22Rv1 (cell line): ENCODE measurements around the gene SH3PXD2A.

Experiments
- H3K27ac ChIP-seq: fragments of 450-650 bp; 2 replicates; pipeline ENCODE4 v1.5.1; 2017
- ZFX ChIP-seq: fragments of 450-650 bp; IDR thresholded peaks from 2 replicates; pipeline ENCODE4 v1.6.1; 2017; ENCODE audit warnings: antibody characterized with exemption, borderline replicate concordance
- TF ChIP-seq, protein P1 (sequence below): fragments of 450-650 bp; IDR thresholded peaks from 2 replicates; pipeline ENCODE4 v1.5.1; 2017; ENCODE audit warnings: mild to moderate bottlenecking

SH3PXD2A gene

GRCh38 chr10:103874730-103875129, 19.4 kb upstream of the SH3PXD2A start:
- no peak overlapping the region for H3K27ac ChIP-seq

DNA sequence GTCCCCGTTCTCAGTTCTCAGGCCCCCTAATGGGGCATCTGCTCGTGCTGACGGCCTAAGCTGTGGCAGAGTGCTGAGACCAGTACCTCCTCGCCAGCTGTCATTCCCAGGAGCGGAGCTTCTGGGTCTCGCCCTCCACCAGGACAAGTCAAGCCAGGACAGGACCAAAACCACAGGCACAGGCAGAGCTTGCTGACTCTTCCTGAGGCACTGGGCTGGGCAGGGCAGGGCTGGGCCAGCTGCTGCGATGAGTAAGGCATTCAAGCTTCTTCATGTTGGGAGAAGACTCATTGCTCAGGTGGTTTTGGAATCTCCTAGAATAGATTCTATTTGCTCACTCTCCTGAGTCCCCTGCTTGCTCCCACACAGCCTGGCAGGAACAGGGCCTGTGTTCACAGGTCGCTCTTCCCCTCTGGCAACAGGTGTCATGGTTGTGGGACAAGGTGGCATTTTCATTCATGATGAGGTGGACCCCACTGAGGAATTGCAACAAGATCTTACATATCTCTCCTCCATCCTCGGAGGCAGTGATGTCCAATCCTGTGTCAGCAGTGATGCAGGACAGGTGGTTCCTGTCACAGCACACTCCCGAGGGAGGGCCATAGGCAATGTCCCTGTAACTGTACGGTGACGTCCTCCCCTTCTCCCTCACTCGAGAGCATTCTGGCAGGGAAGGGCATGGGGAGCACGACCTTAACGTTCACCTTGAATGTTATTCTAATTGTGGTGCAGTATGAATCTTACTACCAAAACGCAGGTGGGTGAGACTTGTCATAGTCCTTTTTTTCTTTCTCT, 17.0 kb upstream of the SH3PXD2A start:
- TF ChIP-seq, protein P1, sequence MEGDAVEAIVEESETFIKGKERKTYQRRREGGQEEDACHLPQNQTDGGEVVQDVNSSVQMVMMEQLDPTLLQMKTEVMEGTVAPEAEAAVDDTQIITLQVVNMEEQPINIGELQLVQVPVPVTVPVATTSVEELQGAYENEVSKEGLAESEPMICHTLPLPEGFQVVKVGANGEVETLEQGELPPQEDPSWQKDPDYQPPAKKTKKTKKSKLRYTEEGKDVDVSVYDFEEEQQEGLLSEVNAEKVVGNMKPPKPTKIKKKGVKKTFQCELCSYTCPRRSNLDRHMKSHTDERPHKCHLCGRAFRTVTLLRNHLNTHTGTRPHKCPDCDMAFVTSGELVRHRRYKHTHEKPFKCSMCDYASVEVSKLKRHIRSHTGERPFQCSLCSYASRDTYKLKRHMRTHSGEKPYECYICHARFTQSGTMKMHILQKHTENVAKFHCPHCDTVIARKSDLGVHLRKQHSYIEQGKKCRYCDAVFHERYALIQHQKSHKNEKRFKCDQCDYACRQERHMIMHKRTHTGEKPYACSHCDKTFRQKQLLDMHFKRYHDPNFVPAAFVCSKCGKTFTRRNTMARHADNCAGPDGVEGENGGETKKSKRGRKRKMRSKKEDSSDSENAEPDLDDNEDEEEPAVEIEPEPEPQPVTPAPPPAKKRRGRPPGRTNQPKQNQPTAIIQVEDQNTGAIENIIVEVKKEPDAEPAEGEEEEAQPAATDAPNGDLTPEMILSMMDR = no peak
- TF ChIP-seq ZFX = no peak
- H3K27ac ChIP-seq = no peak overlapping the region

More at GRCh38 chr10:103874730-103875129, 19.4 kb upstream of the SH3PXD2A start:
- TF ChIP-seq, protein P1 = no peak
- no peak for TF ChIP-seq ZFX

DNA sequence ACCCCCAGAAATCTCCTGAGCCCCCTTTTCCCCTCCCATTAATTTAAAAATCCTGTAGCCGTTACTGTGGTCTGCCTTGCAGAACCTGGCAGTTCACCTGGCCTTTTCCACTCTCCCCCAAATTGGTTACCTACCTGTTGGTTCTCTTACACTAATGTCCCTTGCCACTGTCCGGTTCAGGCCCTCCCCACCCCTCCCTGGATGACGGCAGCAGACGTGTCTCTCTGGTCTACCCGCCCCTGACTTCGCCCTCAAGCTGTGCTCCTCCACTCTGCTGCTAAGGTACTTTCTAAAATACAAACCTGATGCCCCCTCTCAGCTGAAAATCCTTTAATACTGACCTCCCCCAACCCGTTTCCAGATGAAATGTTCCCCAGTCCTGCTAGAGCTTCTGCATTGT, 15.6 kb upstream of the SH3PXD2A start:
- TF ChIP-seq ZFX = no peak
- TF ChIP-seq, protein P1 = no peak
- H3K27ac ChIP-seq = no peak overlapping the region

DNA sequence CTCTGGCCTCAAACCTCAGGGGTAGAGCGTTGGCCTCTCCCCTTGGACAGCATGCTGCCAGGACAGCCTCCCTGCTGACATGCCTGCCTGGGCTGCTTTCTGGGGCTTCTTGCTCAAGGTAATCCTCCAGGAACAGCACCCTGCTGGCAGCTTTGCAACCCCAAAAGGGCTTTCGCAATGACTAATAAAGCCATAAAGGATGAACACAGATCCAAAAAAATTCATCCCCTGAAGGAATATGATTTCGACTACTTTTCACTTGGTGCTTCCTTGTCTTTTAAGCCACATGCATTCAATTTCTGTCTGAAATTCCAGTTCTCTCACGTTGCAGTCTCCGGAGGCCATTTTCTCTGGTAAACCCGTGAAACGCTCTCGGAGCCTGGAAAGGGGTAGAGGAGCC, 15.1 kb upstream of the SH3PXD2A start:
- no peak for TF ChIP-seq ZFX
- TF ChIP-seq, protein P1 = no peak
- no peak overlapping the region for H3K27ac ChIP-seq

GRCh38 chr10:103869336-103869735, 14.0 kb upstream of the SH3PXD2A start:
- no peak overlapping the region for H3K27ac ChIP-seq
- TF ChIP-seq, protein P1 = no peak
- no peak for TF ChIP-seq ZFX

GRCh38 chr10:103868200-103868599, 12.8 kb upstream of the SH3PXD2A start:
- TF ChIP-seq, protein P1 = no peak
- no peak for TF ChIP-seq ZFX
- no peak overlapping the region for H3K27ac ChIP-seq

DNA sequence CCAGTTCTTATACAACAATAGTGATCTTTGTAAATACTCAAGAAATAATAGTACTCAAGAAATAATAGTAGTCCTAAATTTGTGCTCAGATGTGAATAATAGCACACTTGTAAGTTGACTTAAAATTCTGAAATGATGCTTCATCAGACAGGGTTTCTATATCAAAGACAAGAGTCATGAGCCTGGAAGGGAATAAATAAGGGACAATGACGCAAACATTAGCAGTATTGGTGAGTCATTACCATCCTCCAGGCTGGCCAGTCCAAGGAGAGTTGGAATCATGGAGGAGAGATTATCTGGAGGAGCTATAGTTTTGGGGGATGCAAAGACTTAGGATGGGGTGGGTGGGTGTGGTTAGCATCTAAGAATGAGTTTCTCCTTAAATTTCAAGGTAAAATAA, 6.1 kb upstream of the SH3PXD2A start:
- no peak overlapping the region for H3K27ac ChIP-seq
- TF ChIP-seq, protein P1 = no peak
- TF ChIP-seq ZFX = no peak
